Progenitor cell of endocrine pancreas (in vitro differentiated cells): ENCODE measurements around the gene KRT72. TPM values are rescaled to one million over a fixed set of nuclear protein-coding genes. Genes with fewer than 3 reads are reported as not detected.

Source experiments
- DNase-seq: peaks from one replicate; pipeline ENCODE4 v3.0.0; 2021; ENCODE audit warnings: low spot score; ENCODE audit not compliant: unreplicated experiment
- H3K27ac Mint-ChIP-seq: 2 replicates; pipeline ENCODE4 v1.8.0; 2021; ENCODE audit warnings: mild to moderate bottlenecking, moderate library complexity, mixed read lengths
- H3K27me3 Mint-ChIP-seq: 2 replicates; pipeline ENCODE4 v1.8.0; 2021; ENCODE audit warnings: mixed read lengths
- H3K36me3 Mint-ChIP-seq: 2 replicates; pipeline ENCODE4 v1.8.0; 2022; ENCODE audit warnings: mixed read lengths; ENCODE audit not compliant: insufficient read depth
- H3K4me1 Mint-ChIP-seq: 2 replicates; pipeline ENCODE4 v1.8.0; 2021; ENCODE audit warnings: low read depth, mixed read lengths
- H3K4me3 Mint-ChIP-seq: 2 replicates; pipeline ENCODE4 v1.8.0; 2021; ENCODE audit warnings: low read depth, mild to moderate bottlenecking, moderate library complexity, mixed read lengths
- H3K9me3 Mint-ChIP-seq: 2 replicates; pipeline ENCODE4 v1.8.0; 2021; ENCODE audit warnings: low read depth, mixed read lengths
- total RNA-seq: library from RNA; stranded (reverse); gene quantifications from 2 replicates; pipeline ENCODE4 v1.2.1, GENCODE V29; 2021
- TF ChIP-seq, protein P1 (sequence below): fragments of 200-600 bp; sonication (generic); IDR thresholded peaks from one replicate; pipeline ENCODE4 v1.5.0; 2021; ENCODE audit warnings: antibody characterized with exemption, mild to moderate bottlenecking; ENCODE audit not compliant: unreplicated experiment

Gene KRT72
- total RNA-seq, 1 donor from 2014 or later, result not detected

- H3K27me3 Mint-ChIP-seq, result peaks cover 63% of the 10 kb centered on the region
- H3K9me3 Mint-ChIP-seq, result no peaks in the 10 kb centered on the region
- no peak overlapping the region for H3K4me3 Mint-ChIP-seq
- TF ChIP-seq, protein P1, sequence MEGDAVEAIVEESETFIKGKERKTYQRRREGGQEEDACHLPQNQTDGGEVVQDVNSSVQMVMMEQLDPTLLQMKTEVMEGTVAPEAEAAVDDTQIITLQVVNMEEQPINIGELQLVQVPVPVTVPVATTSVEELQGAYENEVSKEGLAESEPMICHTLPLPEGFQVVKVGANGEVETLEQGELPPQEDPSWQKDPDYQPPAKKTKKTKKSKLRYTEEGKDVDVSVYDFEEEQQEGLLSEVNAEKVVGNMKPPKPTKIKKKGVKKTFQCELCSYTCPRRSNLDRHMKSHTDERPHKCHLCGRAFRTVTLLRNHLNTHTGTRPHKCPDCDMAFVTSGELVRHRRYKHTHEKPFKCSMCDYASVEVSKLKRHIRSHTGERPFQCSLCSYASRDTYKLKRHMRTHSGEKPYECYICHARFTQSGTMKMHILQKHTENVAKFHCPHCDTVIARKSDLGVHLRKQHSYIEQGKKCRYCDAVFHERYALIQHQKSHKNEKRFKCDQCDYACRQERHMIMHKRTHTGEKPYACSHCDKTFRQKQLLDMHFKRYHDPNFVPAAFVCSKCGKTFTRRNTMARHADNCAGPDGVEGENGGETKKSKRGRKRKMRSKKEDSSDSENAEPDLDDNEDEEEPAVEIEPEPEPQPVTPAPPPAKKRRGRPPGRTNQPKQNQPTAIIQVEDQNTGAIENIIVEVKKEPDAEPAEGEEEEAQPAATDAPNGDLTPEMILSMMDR, result no peak
- no peak overlapping the region for H3K27ac Mint-ChIP-seq
- no peak for DNase-seq
- no peaks in the 10 kb centered on the region for H3K4me1 Mint-ChIP-seq
- H3K36me3 Mint-ChIP-seq, result no peaks in the 10 kb centered on the region
Observed at GRCh38 chr12:52606581-52607218, 5.4 kb upstream of the KRT72 start.

GRCh38 chr12:52606096-52606495, 4.8 kb upstream of the KRT72 start:
- Mint-ChIP-seq H3K4me3 (no peak overlapping the region), H3K27ac (no peak overlapping the region), H3K9me3 (no peaks in the 10 kb centered on the region), H3K4me1 (no peaks in the 10 kb centered on the region), H3K36me3 (no peaks in the 10 kb centered on the region), H3K27me3 (peaks cover 61% of the 10 kb centered on the region)
- TF ChIP-seq, protein P1, result no peak
- no peak for DNase-seq

GRCh38 chr12:52605542-52605941, 4.3 kb upstream of the KRT72 start:
- no peak for DNase-seq
- TF ChIP-seq, protein P1, result no peak
- Mint-ChIP-seq H3K9me3 (no peaks in the 10 kb centered on the region), H3K4me3 (no peak overlapping the region), H3K4me1 (no peaks in the 10 kb centered on the region), H3K27me3 (peaks cover 56% of the 10 kb centered on the region), H3K36me3 (no peaks in the 10 kb centered on the region), H3K27ac (no peak overlapping the region)

GRCh38 chr12:52604859-52605258, 3.6 kb upstream of the KRT72 start:
- no peak for DNase-seq
- peaks cover 62% of the 10 kb centered on the region for H3K27me3 Mint-ChIP-seq
- no peaks in the 10 kb centered on the region for H3K36me3 Mint-ChIP-seq
- no peak overlapping the region for H3K27ac Mint-ChIP-seq
- H3K4me3 Mint-ChIP-seq, result no peak overlapping the region
- H3K4me1 Mint-ChIP-seq, result no peaks in the 10 kb centered on the region
- no peaks in the 10 kb centered on the region for H3K9me3 Mint-ChIP-seq
- TF ChIP-seq, protein P1, result no peak

GRCh38 chr12:52603314-52603713, 2.1 kb upstream of the KRT72 start:
- no peak overlapping the region for H3K27ac Mint-ChIP-seq
- H3K36me3 Mint-ChIP-seq, result no peaks in the 10 kb centered on the region
- TF ChIP-seq, protein P1, result no peak
- no peak overlapping the region for H3K4me3 Mint-ChIP-seq
- no peaks in the 10 kb centered on the region for H3K4me1 Mint-ChIP-seq
- no peak for DNase-seq
- H3K9me3 Mint-ChIP-seq, result no peaks in the 10 kb centered on the region
- peaks cover 64% of the 10 kb centered on the region for H3K27me3 Mint-ChIP-seq
